CD14-positive monocyte (primary cell): Measurements from ENCODE around the gene ADK. TPM values are rescaled to one million over a fixed set of nuclear protein-coding genes. Genes with fewer than 3 reads are reported as not detected.
"Not testable (repeated sequence)": the region's sequence is repeated elsewhere in the genome, so short reads cannot be mapped to it uniquely, and the experiment has no call there.

Source experiments
- DNase-seq, 3 donors: peaks; one replicate each; pipeline ENCODE4 v3.0.0-alpha.2; 2011 to 2022
- H2AFZ ChIP-seq: 2 replicates; pipeline ENCODE4 v1.6.0; 2012; ENCODE audit warnings: mild to moderate bottlenecking, low read depth, low read length, inconsistent platforms; ENCODE audit not compliant: insufficient read depth, poor library complexity, severe bottlenecking
- H3K27ac ChIP-seq, 2 donors: 1 replicate in 1 of 2; 2 replicates in 1 of 2; pipeline ENCODE4 v1.5.1; 2012 to 2013; ENCODE audit warnings: low read length in 2 of 2, control low read depth in 1 of 2, inconsistent platforms in 1 of 2, low read depth in 1 of 2, mild to moderate bottlenecking in 1 of 2
- H3K27me3 ChIP-seq, 2 donors: one replicate each; pipeline versions ENCODE4 v1.6.0 to v1.6.1; 2011 to 2013; ENCODE audit warnings: low read length in 2 of 2; ENCODE audit not compliant: control insufficient read depth in 2 of 2, insufficient read depth in 2 of 2
- H3K36me3 ChIP-seq, 2 donors: replicated peaks in 1 of 2; 1 replicate in 1 of 2; 2 replicates in 1 of 2; pipeline versions ENCODE4 v1.5.1 to v1.6.1; 2012 to 2013; ENCODE audit warnings: low read length in 2 of 2, control low read depth in 1 of 2, inconsistent platforms in 1 of 2, mild to moderate bottlenecking in 1 of 2; ENCODE audit not compliant: insufficient read depth in 2 of 2, control insufficient read depth in 1 of 2
- H3K4me1 ChIP-seq, 2 donors: 1 replicate in 1 of 2; 2 replicates in 1 of 2; pipeline versions ENCODE4 v1.5.1 to v1.6.1; 2012 to 2013; ENCODE audit warnings: low read length in 2 of 2, control low read depth in 1 of 2, inconsistent platforms in 1 of 2, mild to moderate bottlenecking in 1 of 2, moderate library complexity in 1 of 2; ENCODE audit not compliant: insufficient read depth in 2 of 2, control insufficient read depth in 1 of 2
- H3K4me2 ChIP-seq: replicated peaks from 2 replicates; pipeline ENCODE3; 2012; ENCODE audit warnings: low read length, moderate library complexity, mild to moderate bottlenecking; ENCODE audit not compliant: poor library complexity, severe bottlenecking; ENCODE audit errors: extremely low read depth
- H3K4me3 ChIP-seq, 3 experiments: fragments of 200-600 bp in 1 of 3; sonication (generic) in 1 of 3; replicated peaks in 1 of 3; 1 replicate in 2 of 3; 2 replicates in 1 of 3; pipeline ENCODE4 v1.5.1; 2011 to 2013; ENCODE audit warnings: low read length in 3 of 3, mild to moderate bottlenecking in 3 of 3, control low read depth in 2 of 3, low read depth in 2 of 3, inconsistent platforms in 1 of 3, moderate library complexity in 1 of 3
- H3K79me2 ChIP-seq: 2 replicates; pipeline ENCODE4 v1.6.0; 2012; ENCODE audit warnings: mild to moderate bottlenecking, control low read depth, inconsistent platforms, low read length, moderate library complexity; ENCODE audit not compliant: insufficient read depth
- H3K9ac ChIP-seq: 2 replicates; pipeline ENCODE4 v1.6.0; 2017; ENCODE audit warnings: low read length, mild to moderate bottlenecking; ENCODE audit not compliant: insufficient read depth, poor library complexity, severe bottlenecking
- H3K9me3 ChIP-seq, 2 donors: replicated peaks in 1 of 2; 1 replicate in 1 of 2; 2 replicates in 1 of 2; pipeline versions ENCODE4 v1.5.1 to v1.6.1; 2012 to 2013; ENCODE audit warnings: low read length in 2 of 2, control low read depth in 1 of 2; ENCODE audit not compliant: control insufficient read depth in 1 of 2, insufficient read depth in 1 of 2
- H4K20me1 ChIP-seq: 2 replicates; pipeline ENCODE4 v1.6.0; 2012; ENCODE audit warnings: mild to moderate bottlenecking, low read length, control low read depth, moderate library complexity; ENCODE audit not compliant: insufficient read depth
- H3K27ac Mint-ChIP-seq, 7 donors: one replicate each; pipeline ENCODE4 v1.8.0; 2020; ENCODE audit warnings: mild to moderate bottlenecking in 7 of 7, mixed read lengths in 7 of 7, moderate library complexity in 6 of 7, inconsistent platforms in 2 of 7
- H3K27me3 Mint-ChIP-seq, 3 donors: one replicate each; pipeline ENCODE4 v1.8.0; 2021 to 2022; ENCODE audit warnings: low read depth in 3 of 3, mild to moderate bottlenecking in 3 of 3, mixed read lengths in 3 of 3, moderate library complexity in 3 of 3, inconsistent platforms in 1 of 3
- H3K36me3 Mint-ChIP-seq, 2 donors: one replicate each; pipeline ENCODE4 v1.8.0; 2020; ENCODE audit warnings: mixed read lengths in 2 of 2, inconsistent platforms in 1 of 2, mild to moderate bottlenecking in 1 of 2
- H3K4me1 Mint-ChIP-seq: one replicate; pipeline ENCODE4 v1.8.0; 2020; ENCODE audit warnings: mild to moderate bottlenecking, mixed read lengths
- H3K4me3 Mint-ChIP-seq, 2 donors: one replicate each; pipeline ENCODE4 v1.8.0; 2020; ENCODE audit warnings: mild to moderate bottlenecking in 2 of 2, mixed read lengths in 2 of 2, moderate library complexity in 1 of 2
- H3K9me3 Mint-ChIP-seq, 7 donors: one replicate each; pipeline ENCODE4 v1.8.0; 2020 to 2022; ENCODE audit warnings: mixed read lengths in 7 of 7, mild to moderate bottlenecking in 6 of 7, moderate library complexity in 6 of 7, inconsistent platforms in 2 of 7
- WGBS: methylation state at CpG from one replicate; pipeline ENCODE4 v1.1.5; 2013; ENCODE audit warnings: missing lambda C conversion rate; ENCODE audit not compliant: insufficient coverage; 5-methylcytosine and 5-hydroxymethylcytosine counted together
- intact Hi-C, 2 donors: fragments of 100-400 bp; cut with micrococcal nuclease; formaldehyde crosslinking; loops; one replicate each; pipeline versions ENCODE4 v1.15.0 to v1.15.1; 2023
- polyA plus RNA-seq, 3 donors: library from polyadenylated mRNA; depleted of rRNA in 1 of 3; unstranded in 2 of 3; stranded (reverse) in 1 of 3; fragments of 300-500 nt in 2 of 3; fragments of >200 nt in 1 of 3; fragmentation: Illumina TruSeq in 2 of 3; gene quantifications; 1 replicate in 2 of 3; 2 replicates in 1 of 3; pipeline ENCODE4 v1.2.3, GENCODE V29; 2012 to 2021
- TF ChIP-seq, protein P1 (sequence below): fragments of 200-600 bp; IDR thresholded peaks from one replicate; pipeline ENCODE4 v1.8.0; 2022; ENCODE audit warnings: antibody characterized with exemption, mild to moderate bottlenecking

Gene ADK
- polyA plus RNA-seq, 3 donors = 6.4 to 38.2 (median 35.7) TPM

DNA sequence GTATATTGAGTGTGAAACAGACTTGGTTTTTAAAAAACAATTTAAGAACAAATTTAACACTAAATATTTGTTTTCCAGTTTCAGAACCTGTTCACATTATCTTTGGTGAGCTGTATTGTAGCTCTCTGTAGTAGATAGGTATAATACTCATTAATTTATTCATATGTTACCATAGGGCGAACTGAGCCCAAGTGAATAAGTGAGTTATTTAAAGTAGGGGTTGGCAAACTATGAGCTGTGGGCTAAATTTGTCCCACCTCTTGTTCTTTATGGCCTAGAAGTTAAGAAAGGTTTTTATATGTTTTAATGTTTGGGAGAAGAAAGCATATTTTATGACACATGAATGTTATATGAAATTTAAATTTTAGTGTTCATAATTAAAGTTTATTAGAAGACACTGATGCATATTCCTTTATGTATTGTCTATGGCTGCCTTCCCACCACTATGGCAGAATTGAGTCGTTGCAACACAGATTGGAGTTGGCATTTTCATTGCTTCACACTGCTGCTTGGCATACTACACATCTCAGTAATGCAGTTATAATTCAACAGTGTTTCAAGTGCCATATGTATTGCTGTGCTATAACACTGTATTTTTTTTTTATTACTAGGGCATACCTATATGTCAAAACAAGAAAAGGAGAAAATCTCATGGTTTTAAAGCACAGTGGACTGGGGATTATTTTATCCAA lies 146.5 kb downstream of the ADK start:
- Histone ChIP-seq H3K79me2 (no peaks in the 10 kb centered on the region), H4K20me1 (no peaks in the 10 kb centered on the region), H2AFZ (no peak overlapping the region), H3K27ac (no peak overlapping the region), H3K27me3 (no peaks in the 10 kb centered on the region), H3K4me3 (no peak overlapping the region), H3K9me3 (no peaks in the 10 kb centered on the region), H3K9ac (no peak overlapping the region), H3K4me2 (no peak overlapping the region), H3K4me1 (peaks cover 15 to 16% of the 10 kb centered on the region in 2 donors), H3K36me3 (no peaks in the 10 kb centered on the region)
- Mint-ChIP-seq H3K27ac (no peak overlapping the region), H3K9me3 (peaks cover 0 to 6% (median 5%) of the 10 kb centered on the region in 7 donors), H3K27me3 (peaks cover 0 to 1% (median 0%) of the 10 kb centered on the region in 3 donors), H3K36me3 (peaks cover 0 to 3% of the 10 kb centered on the region in 2 donors), H3K4me3 (no peak overlapping the region), H3K4me1 (peaks cover 15% of the 10 kb centered on the region)
- intact Hi-C loops = no loop called here
- TF ChIP-seq, protein P1, sequence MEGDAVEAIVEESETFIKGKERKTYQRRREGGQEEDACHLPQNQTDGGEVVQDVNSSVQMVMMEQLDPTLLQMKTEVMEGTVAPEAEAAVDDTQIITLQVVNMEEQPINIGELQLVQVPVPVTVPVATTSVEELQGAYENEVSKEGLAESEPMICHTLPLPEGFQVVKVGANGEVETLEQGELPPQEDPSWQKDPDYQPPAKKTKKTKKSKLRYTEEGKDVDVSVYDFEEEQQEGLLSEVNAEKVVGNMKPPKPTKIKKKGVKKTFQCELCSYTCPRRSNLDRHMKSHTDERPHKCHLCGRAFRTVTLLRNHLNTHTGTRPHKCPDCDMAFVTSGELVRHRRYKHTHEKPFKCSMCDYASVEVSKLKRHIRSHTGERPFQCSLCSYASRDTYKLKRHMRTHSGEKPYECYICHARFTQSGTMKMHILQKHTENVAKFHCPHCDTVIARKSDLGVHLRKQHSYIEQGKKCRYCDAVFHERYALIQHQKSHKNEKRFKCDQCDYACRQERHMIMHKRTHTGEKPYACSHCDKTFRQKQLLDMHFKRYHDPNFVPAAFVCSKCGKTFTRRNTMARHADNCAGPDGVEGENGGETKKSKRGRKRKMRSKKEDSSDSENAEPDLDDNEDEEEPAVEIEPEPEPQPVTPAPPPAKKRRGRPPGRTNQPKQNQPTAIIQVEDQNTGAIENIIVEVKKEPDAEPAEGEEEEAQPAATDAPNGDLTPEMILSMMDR = no peak
- WGBS = no CpG with 5 or more reads among the region's 2 CpGs
- DNase-seq = no peak

DNA sequence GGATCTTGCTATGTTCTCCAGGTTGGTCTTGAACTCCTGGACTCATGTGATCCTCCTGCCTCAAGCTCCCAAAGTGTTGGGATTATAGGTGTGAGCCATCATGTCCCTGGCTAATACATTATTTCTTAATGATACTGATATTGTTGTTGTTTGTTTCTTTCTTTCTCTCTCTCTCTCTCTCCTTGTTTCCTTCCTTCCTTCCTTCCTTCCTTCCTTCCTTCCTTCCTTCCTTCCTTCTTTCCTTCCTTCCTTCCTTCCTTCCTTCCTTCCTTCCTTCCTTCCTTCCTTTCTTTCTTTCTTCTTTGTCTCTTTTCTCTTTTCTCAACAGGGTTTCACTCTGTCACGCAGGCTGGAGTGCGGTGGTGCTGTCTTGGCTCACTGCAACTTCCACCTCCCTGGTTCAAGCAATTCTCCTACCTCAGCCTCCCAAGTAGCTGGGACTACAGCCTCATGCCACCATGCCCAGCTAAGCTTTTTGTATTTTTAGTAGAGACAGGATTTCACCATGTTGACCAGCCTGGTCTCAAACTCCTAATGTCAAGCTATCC lies 149.1 kb downstream of the ADK start:
- H3K36me3 ChIP-seq, H4K20me1 ChIP-seq, H3K79me2 ChIP-seq, H3K27me3 ChIP-seq, H3K9ac ChIP-seq, H3K9me3 ChIP-seq, H2AFZ ChIP-seq, H3K4me3 ChIP-seq, H3K27me3 Mint-ChIP-seq, H3K4me2 ChIP-seq, H3K9me3 Mint-ChIP-seq, H3K36me3 Mint-ChIP-seq, intact Hi-C loops: not testable (repeated sequence)
- Histone ChIP-seq H3K27ac (peak overlapping the region; percentile 45 to 64), H3K4me1 (peaks cover 15 to 16% of the 10 kb centered on the region in 2 donors)
- no CpG with 5 or more reads among the region's 2 CpGs for WGBS
- Mint-ChIP-seq H3K4me1 (peaks cover 14% of the 10 kb centered on the region), H3K27ac (peak overlapping the region; percentile 68 to 92 (median 81)), H3K4me3 (peak overlapping the region in 1 of 2 donors; percentile 20)
- DNase-seq = peak in 1 of 3 donors; percentile 4
